ENCODE data around the gene DBX1. TPM values are rescaled to one million over a fixed set of nuclear protein-coding genes. Genes with fewer than 3 reads are reported as not detected.
A peak's percentile ranks its signal among the peaks of the same experiment; 100 is the strongest.

DBX1 gene
- total and polyA plus RNA-seq, 4 experiments from 2014 or later = not detected

GRCh38 chr11:20159466-20160381, 551 bp downstream of the DBX1 start:
- H3K27ac Mint-ChIP-seq = peak overlapping the region in 2 of 7 donors; percentile 86 to 89
- Histone ChIP-seq H3K9me3 (ENCODE audit: control insufficient read depth in 1 of 2, low read length in 2 of 2) (no peaks in the 10 kb centered on the region), H3K4me1 (ENCODE audit: insufficient read depth, low read length) (peaks cover 29% of the 10 kb centered on the region), H3K27me3 (ENCODE audit: insufficient read depth, low read length) (peaks cover 60% of the 10 kb centered on the region), H3K36me3 (ENCODE audit: insufficient read depth, low read length) (no peaks in the 10 kb centered on the region), H3K4me3 (ENCODE audit: low read length in 2 of 2) (no peak overlapping the region), H3K27ac (ENCODE audit: low read depth, low read length) (no peak overlapping the region)
- H3K27me3 Mint-ChIP-seq = peaks cover 54 to 67% of the 10 kb centered on the region in 2 donors
- intact Hi-C loops (cut with micrococcal nuclease) = no loop called here
- ChIA-PET POLR2A (ENCODE audit: partially characterized antibody) (no interaction called here), CTCF (ENCODE audit: partially characterized antibody) (no interaction called here)
- H3K4me3 Mint-ChIP-seq = peak overlapping the region in 7 of 8 donors; percentile 3 to 52 (median 33)
- peaks cover 26 to 71% (median 36%) of the 10 kb centered on the region in 4 donors for H3K4me1 Mint-ChIP-seq
- DNase-seq = no peak
- H3K9me3 Mint-ChIP-seq = peaks cover 0 to 46% (median 27%) of the 10 kb centered on the region in 8 donors
- H3K36me3 Mint-ChIP-seq = peaks cover 0 to 4% of the 10 kb centered on the region in 2 donors

DNA sequence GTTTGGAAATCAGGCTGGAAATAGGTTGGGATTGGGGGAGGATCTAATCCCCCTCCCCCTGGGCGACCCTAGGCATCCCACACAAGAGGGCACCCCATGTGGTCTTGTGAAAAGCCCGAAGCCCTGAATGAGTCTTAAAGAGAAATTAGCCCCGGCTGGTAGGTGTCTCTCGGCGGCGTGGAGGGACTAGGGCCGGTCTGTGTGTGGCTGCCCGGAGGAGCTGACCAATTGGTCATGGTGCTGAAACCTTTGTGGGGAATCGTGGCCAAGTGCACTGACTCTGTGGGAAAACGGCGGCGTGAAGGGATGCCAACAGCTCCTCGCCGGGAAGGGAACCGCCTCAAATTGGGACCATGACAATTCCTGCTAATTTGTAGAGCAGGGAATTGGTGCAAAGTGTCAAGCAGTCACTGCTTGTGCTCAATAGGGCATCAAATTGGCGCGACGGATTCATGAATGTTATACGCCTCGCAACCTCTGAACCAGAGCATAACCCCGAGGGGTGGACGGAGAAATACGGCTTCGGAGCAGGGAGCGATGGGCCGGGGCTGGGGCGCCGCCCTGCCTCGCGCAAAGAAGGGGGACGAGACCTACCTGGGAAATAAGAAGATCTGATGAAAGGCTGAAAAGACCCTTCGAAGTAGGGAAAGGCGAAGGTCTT, 1.5 kb downstream of the DBX1 start:
- H3K9me3 ChIP-seq (ENCODE audit: control insufficient read depth in 1 of 2, low read length in 2 of 2) = no peaks in the 10 kb centered on the region

DNA sequence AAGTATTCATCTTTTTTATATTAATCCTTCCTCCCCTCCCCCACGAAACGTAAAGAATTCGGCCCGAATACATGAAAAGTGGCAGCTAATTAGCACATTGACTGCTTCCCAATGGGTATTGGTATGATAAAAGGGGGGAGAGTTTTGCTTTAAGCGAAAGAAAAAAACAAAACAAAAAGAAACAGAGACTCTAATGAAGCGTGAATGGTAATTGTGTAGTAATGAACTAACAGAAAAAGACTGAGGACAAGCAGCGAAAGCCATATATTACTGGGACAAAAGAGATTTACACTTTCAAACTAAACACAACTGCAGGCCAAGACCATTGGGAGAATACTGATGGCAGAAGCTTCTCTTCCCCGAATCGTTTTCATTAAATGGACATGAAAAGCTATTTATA, 2.5 kb downstream of the DBX1 start:
- Mint-ChIP-seq H3K27me3 (peaks cover 41 to 53% of the 10 kb centered on the region in 2 donors), H3K4me1 (peaks cover 18 to 60% (median 24%) of the 10 kb centered on the region in 4 donors), H3K36me3 (peaks cover 0 to 3% of the 10 kb centered on the region in 2 donors), H3K4me3 (peak overlapping the region; percentile 83 to 92 (median 86)), H3K9me3 (peaks cover 0 to 42% (median 25%) of the 10 kb centered on the region in 8 donors), H3K27ac (peak overlapping the region in 3 of 7 donors; percentile 65 to 83 (median 72))
- Histone ChIP-seq H3K27me3 (ENCODE audit: insufficient read depth, low read length) (peaks cover 43% of the 10 kb centered on the region), H3K4me1 (ENCODE audit: insufficient read depth, low read length) (peaks cover 21% of the 10 kb centered on the region), H3K9me3 (ENCODE audit: control insufficient read depth in 1 of 2, low read length in 2 of 2) (no peaks in the 10 kb centered on the region), H3K36me3 (ENCODE audit: insufficient read depth, low read length) (no peaks in the 10 kb centered on the region), H3K4me3 (ENCODE audit: low read length in 2 of 2) (no peak overlapping the region), H3K27ac (ENCODE audit: low read depth, low read length) (no peak overlapping the region)
- POLR2A ChIA-PET (ENCODE audit: partially characterized antibody) = interaction anchor here (0.7 to 2.1 kb wide), 2 partner anchors 26 to 206 kb away, joined by 3 to 9 read pairs; partner anchors contain the start of gene HTATIP2
- intact Hi-C loops (cut with micrococcal nuclease) = loop anchor here (2.0 kb wide), 1 partner anchor 25 kb away; no protein-coding TSS in a partner anchor
- no peak for DNase-seq
- CTCF ChIA-PET (ENCODE audit: partially characterized antibody) = interaction anchor here (1.0 to 3.1 kb wide), 3 partner anchors 25 to 197 kb away, joined by 3 to 15 read pairs (median 6); no protein-coding TSS in a partner anchor

More for the DNA sequence above, 1.5 kb downstream of the DBX1 start:
- intact Hi-C loops (cut with micrococcal nuclease) = no loop called here
- H3K4me3 ChIP-seq (ENCODE audit: low read length in 2 of 2) = no peak overlapping the region
- no peaks in the 10 kb centered on the region for H3K36me3 ChIP-seq (ENCODE audit: insufficient read depth, low read length)
- peaks cover 26 to 70% (median 33%) of the 10 kb centered on the region in 4 donors for H3K4me1 Mint-ChIP-seq
- H3K36me3 Mint-ChIP-seq = peaks cover 0 to 4% of the 10 kb centered on the region in 2 donors
- H3K4me3 Mint-ChIP-seq = peak overlapping the region; percentile 26 to 60 (median 42)
- CTCF ChIA-PET (ENCODE audit: partially characterized antibody) = interaction anchor here (1.0 to 3.1 kb wide), 2 partner anchors 30 to 196 kb away, joined by 3 to 15 read pairs; no protein-coding TSS in a partner anchor
- peaks cover 50 to 62% of the 10 kb centered on the region in 2 donors for H3K27me3 Mint-ChIP-seq
- POLR2A ChIA-PET (ENCODE audit: partially characterized antibody) = no interaction called here
- H3K9me3 Mint-ChIP-seq = peaks cover 0 to 46% (median 27%) of the 10 kb centered on the region in 8 donors
- peaks cover 29% of the 10 kb centered on the region for H3K4me1 ChIP-seq (ENCODE audit: insufficient read depth, low read length)
- H3K27ac ChIP-seq (ENCODE audit: low read depth, low read length) = no peak overlapping the region
- peak in 2 of 5 donors; percentile 2 to 5 for DNase-seq
- peak overlapping the region in 4 of 7 donors; percentile 29 to 89 (median 58) for H3K27ac Mint-ChIP-seq
- peaks cover 52% of the 10 kb centered on the region for H3K27me3 ChIP-seq (ENCODE audit: insufficient read depth, low read length)

DNA sequence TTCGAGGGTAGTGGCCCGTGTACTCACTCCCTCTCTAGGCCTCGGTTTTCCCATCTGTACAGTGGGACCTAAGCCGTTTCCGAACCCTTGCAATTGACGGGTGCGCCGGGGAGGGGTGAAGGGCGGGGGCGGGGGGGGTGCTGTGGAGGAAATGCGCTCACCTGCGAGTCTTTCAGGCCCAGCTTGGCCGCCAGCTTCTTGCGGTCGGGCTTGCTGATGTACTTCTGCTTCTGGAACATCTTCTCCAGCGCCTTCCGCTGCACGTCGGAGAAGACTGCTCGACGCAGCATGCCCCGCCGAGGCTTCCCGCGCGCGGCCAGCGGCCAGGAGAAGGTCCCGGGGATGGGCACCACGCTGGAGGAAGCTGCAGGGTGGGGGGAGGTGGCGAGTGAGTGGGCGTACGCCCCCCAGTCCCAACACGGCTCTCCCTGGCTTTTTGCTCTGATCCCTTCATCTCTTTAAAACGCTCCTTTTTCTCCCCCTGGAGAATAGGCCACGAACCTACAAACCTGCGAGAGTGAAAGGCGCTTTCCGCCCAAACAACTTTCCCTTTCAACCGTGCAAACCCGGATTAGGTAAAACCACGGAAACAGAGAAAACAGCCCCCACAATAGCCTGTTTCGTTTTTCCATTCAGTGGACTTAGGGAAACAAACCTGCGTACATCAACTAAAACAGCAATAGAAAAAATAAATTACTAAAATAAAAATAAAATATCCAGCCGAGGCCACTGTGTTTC, 3.2 kb downstream of the DBX1 start:
- ChIA-PET POLR2A (ENCODE audit: partially characterized antibody) (interaction anchor here (0.7 to 2.1 kb wide), 2 partner anchors 25 to 206 kb away, joined by 3 to 9 read pairs; partner anchors contain the start of gene HTATIP2), CTCF (ENCODE audit: partially characterized antibody) (interaction anchor here (1.7 to 3.1 kb wide), 2 partner anchors 24 to 29 kb away, joined by 6 to 15 read pairs; no protein-coding TSS in a partner anchor)
- peaks cover 13 to 53% (median 19%) of the 10 kb centered on the region in 4 donors for H3K4me1 Mint-ChIP-seq
- peaks cover 39% of the 10 kb centered on the region for H3K27me3 ChIP-seq (ENCODE audit: insufficient read depth, low read length)
- peaks cover 0 to 37% (median 23%) of the 10 kb centered on the region in 8 donors for H3K9me3 Mint-ChIP-seq
- no peak overlapping the region for H3K27ac ChIP-seq (ENCODE audit: low read depth, low read length)
- peak overlapping the region; percentile 83 to 92 (median 86) for H3K4me3 Mint-ChIP-seq
- peaks cover 0 to 3% of the 10 kb centered on the region in 2 donors for H3K36me3 Mint-ChIP-seq
- peak overlapping the region in 1 of 2 donors; percentile 59 for H3K4me3 ChIP-seq (ENCODE audit: low read length in 2 of 2)
- peaks cover 35 to 46% of the 10 kb centered on the region in 2 donors for H3K27me3 Mint-ChIP-seq
- H3K27ac Mint-ChIP-seq = peak overlapping the region in 5 of 7 donors; percentile 15 to 83 (median 53)
- DNase-seq = peak in 4 of 5 donors; percentile 59 to 75 (median 68)
- H3K36me3 ChIP-seq (ENCODE audit: insufficient read depth, low read length) = no peaks in the 10 kb centered on the region
- H3K4me1 ChIP-seq (ENCODE audit: insufficient read depth, low read length) = peaks cover 21% of the 10 kb centered on the region
- no peaks in the 10 kb centered on the region for H3K9me3 ChIP-seq (ENCODE audit: control insufficient read depth in 1 of 2, low read length in 2 of 2)
- intact Hi-C loops (cut with micrococcal nuclease) = loop anchor here (2.0 kb wide), 1 partner anchor 24 kb away; no protein-coding TSS in a partner anchor

- Mint-ChIP-seq H3K36me3 (peaks cover 0 to 3% of the 10 kb centered on the region in 2 donors), H3K9me3 (peaks cover 0 to 30% (median 20%) of the 10 kb centered on the region in 8 donors), H3K4me1 (peaks cover 11 to 49% (median 15%) of the 10 kb centered on the region in 4 donors), H3K27ac (peak overlapping the region; percentile 42 to 91 (median 83)), H3K4me3 (peak overlapping the region; percentile 83 to 92 (median 86)), H3K27me3 (peaks cover 29 to 42% of the 10 kb centered on the region in 2 donors)
- Histone ChIP-seq H3K9me3 (ENCODE audit: control insufficient read depth in 1 of 2, low read length in 2 of 2) (no peaks in the 10 kb centered on the region), H3K27me3 (ENCODE audit: insufficient read depth, low read length) (peaks cover 32% of the 10 kb centered on the region), H3K36me3 (ENCODE audit: insufficient read depth, low read length) (no peaks in the 10 kb centered on the region), H3K4me1 (ENCODE audit: insufficient read depth, low read length) (peaks cover 21% of the 10 kb centered on the region), H3K4me3 (ENCODE audit: low read length in 2 of 2) (peak overlapping the region in 1 of 2 donors; percentile 59), H3K27ac (ENCODE audit: low read depth, low read length) (no peak overlapping the region)
- POLR2A ChIA-PET (ENCODE audit: partially characterized antibody) = interaction anchor here (2.1 kb wide), 1 partner anchor 207 kb away, joined by 9 read pairs; the partner anchor contains the start of gene HTATIP2
- CTCF ChIA-PET (ENCODE audit: partially characterized antibody) = interaction anchor here (1.7 to 3.1 kb wide), 2 partner anchors 24 to 28 kb away, joined by 6 to 15 read pairs; no protein-coding TSS in a partner anchor
- intact Hi-C loops (cut with micrococcal nuclease) = loop anchor here (2.0 kb wide), 1 partner anchor 24 kb away; no protein-coding TSS in a partner anchor
- DNase-seq = peak in 4 of 5 donors; percentile 67 to 76 (median 69)
Observed at GRCh38 chr11:20156280-20156875, 3.9 kb downstream of the DBX1 start.

All from CD4-positive, alpha-beta memory T cell (primary cell).